HG02943 (cell line): ENCODE results near the gene PEX7.
"Not testable (repeated sequence)": the region's sequence is repeated elsewhere in the genome, so short reads cannot be mapped to it uniquely, and the experiment has no call there.

Source experiments
- ATAC-seq: cut with Tn5 transposase; IDR thresholded peaks from one replicate; pipeline ENCODE4 v1.9.1; 2021; ENCODE audit warnings: mild to moderate bottlenecking, low read depth, moderate library complexity; ENCODE audit not compliant: unreplicated experiment

Gene PEX7

GRCh38 chr6:136790411-136791295, 31.7 kb upstream of the PEX7 start:
- ATAC-seq: no peak

GRCh38 chr6:136791296-136792094, 30.9 kb upstream of the PEX7 start:
- peak; percentile 36 for ATAC-seq

GRCh38 chr6:136792095-136792409, 30.3 kb upstream of the PEX7 start:
- ATAC-seq: no peak

GRCh38 chr6:136792410-136793262, 29.8 kb upstream of the PEX7 start, which contains the start of gene MAP3K5:
Gene MAP3K5 (minus strand): TSS chr6:136792477. CDS start chr6:136792157, 320 bp downstream.
- ATAC-seq: peak; percentile 54

GRCh38 chr6:136793363-136793762, 29.0 kb upstream of the PEX7 start:
- no peak for ATAC-seq

- ATAC-seq: no peak
Measured at GRCh38 chr6:136795386-136795785, 27.0 kb upstream of the PEX7 start.

- ATAC-seq: no peak
Measured at GRCh38 chr6:136795996-136796395, 26.4 kb upstream of the PEX7 start.

- no peak for ATAC-seq
Measured at GRCh38 chr6:136798044-136798443, 24.3 kb upstream of the PEX7 start.

GRCh38 chr6:136801581-136801980, 20.8 kb upstream of the PEX7 start:
- no peak for ATAC-seq

GRCh38 chr6:136803608-136804007, 18.8 kb upstream of the PEX7 start:
- ATAC-seq: no peak

- no peak for ATAC-seq
Measured at GRCh38 chr6:136809091-136809860, 13.1 kb upstream of the PEX7 start.

GRCh38 chr6:136811272-136811671, 11.1 kb upstream of the PEX7 start:
- ATAC-seq: no peak

- ATAC-seq: no peak
Measured at GRCh38 chr6:136812174-136812573, 10.2 kb upstream of the PEX7 start.

GRCh38 chr6:136815608-136816007, 6.8 kb upstream of the PEX7 start:
- ATAC-seq: not testable (repeated sequence)

GRCh38 chr6:136816656-136817055, 5.7 kb upstream of the PEX7 start:
- ATAC-seq: no peak

- no peak for ATAC-seq
Measured at GRCh38 chr6:136820561-136820960, 1.8 kb upstream of the PEX7 start.

GRCh38 chr6:136822046-136822375, 381 bp upstream of the PEX7 start:
- no peak for ATAC-seq

GRCh38 chr6:136823128-136823660, 802 bp downstream of the PEX7 start:
- no peak for ATAC-seq

GRCh38 chr6:136826216-136826615, 3.8 kb downstream of the PEX7 start:
- ATAC-seq: no peak
